ENCODE data around the gene C1QA. TPM values are rescaled to one million over a fixed set of nuclear protein-coding genes. Genes with fewer than 3 reads are reported as not detected.

C1QA gene
- total RNA-seq, 8 experiments from 2014 or later: 0.43 to 0.52 TPM; not detected in 6

GRCh38 chr1:22635436-22635835 lies 992 bp upstream of the C1QA start:
- ATAC-seq (replicated peaks in 6 of 8): peak in 3 of 8 experiments; percentile 20 to 65 (median 43)
- WGBS, 10 experiments: 0 to 80% (median 50%) methylated on average over 1 to 7 of the region's 7 CpGs; no CpG with 5 or more reads in 3 of the 10 experiments
- in situ Hi-C loops (cut with MboI; ENCODE audit: low pct_unique_long_range_greater_than_20kb in 2 of 9, low sequenced_read_pairs in 9 of 9, unreplicated experiment in 9 of 9): loop anchor here in 8 of 9 experiments (10.0 to 25.0 kb wide), 5 partner anchors 211 to 523 kb away; partner anchors contain the start of gene WNT4 (in 3 of the 8)
- Histone ChIP-seq H3K4me1 (replicated peaks in 1 of 2) (peaks cover 10 to 22% of the 10 kb centered on the region in 2 donors), H3K27ac (no peak overlapping the region), H3K4me3 (no peak overlapping the region)

GRCh38 chr1:22636927-22637326 lies 499 bp downstream of the C1QA start:
- peak in 4 of 8 experiments; percentile 13 to 49 (median 26) for ATAC-seq (replicated peaks in 6 of 8)
- H3K4me1 ChIP-seq (replicated peaks in 1 of 2): peaks cover 8 to 18% of the 10 kb centered on the region in 2 donors
- H3K4me3 ChIP-seq: no peak overlapping the region
- in situ Hi-C loops (cut with MboI; ENCODE audit: low pct_unique_long_range_greater_than_20kb in 2 of 9, low sequenced_read_pairs in 9 of 9, unreplicated experiment in 9 of 9): loop anchor here in 8 of 9 experiments (10.0 to 25.0 kb wide), 5 partner anchors 212 to 525 kb away; partner anchors contain the start of gene WNT4 (in 3 of the 8)
- WGBS, 10 experiments: 40 to 84% (median 76%) methylated on average over 1 to 6 of the region's 6 CpGs; no CpG with 5 or more reads in 3 of the 10 experiments
- H3K27ac ChIP-seq: no peak overlapping the region

GRCh38 chr1:22637907-22638445 lies 1.5 kb downstream of the C1QA start:
- ATAC-seq (replicated peaks in 6 of 8): no peak
- Histone ChIP-seq H3K27ac (no peak overlapping the region), H3K4me3 (no peak overlapping the region), H3K4me1 (replicated peaks in 1 of 2) (peaks cover 8 to 14% of the 10 kb centered on the region in 2 donors)
- in situ Hi-C loops (cut with MboI; ENCODE audit: low pct_unique_long_range_greater_than_20kb in 2 of 9, low sequenced_read_pairs in 9 of 9, unreplicated experiment in 9 of 9): loop anchor here in 8 of 9 experiments (10.0 to 25.0 kb wide), 5 partner anchors 213 to 526 kb away; partner anchors contain the start of gene WNT4 (in 3 of the 8)
- WGBS, 10 experiments: 20 to 75% (median 53%) methylated on average over 1 to 3 of the region's 3 CpGs; no CpG with 5 or more reads in 4 of the 10 experiments

GRCh38 chr1:22638476-22639234 lies 2.2 kb downstream of the C1QA start:
- H3K27ac ChIP-seq: no peak overlapping the region
- H3K4me3 ChIP-seq: no peak overlapping the region
- ATAC-seq (replicated peaks in 6 of 8): no peak
- H3K4me1 ChIP-seq (replicated peaks in 1 of 2): peaks cover 8 to 14% of the 10 kb centered on the region in 2 donors
- 60 to 100% (median 85%) methylated on average over 1 to 9 of the region's 23 CpGs; no CpG with 5 or more reads in 3 of the 10 experiments for whole genome bisulfite sequencing, 10 experiments
- in situ Hi-C loops (cut with MboI; ENCODE audit: low pct_unique_long_range_greater_than_20kb in 2 of 9, low sequenced_read_pairs in 9 of 9, unreplicated experiment in 9 of 9): loop anchor here in 8 of 9 experiments (10.0 to 25.0 kb wide), 5 partner anchors 214 to 526 kb away; partner anchors contain the start of gene WNT4 (in 3 of the 8)

GRCh38 chr1:22639286-22639685 lies 2.9 kb downstream of the C1QA start:
- in situ Hi-C loops (cut with MboI; ENCODE audit: low pct_unique_long_range_greater_than_20kb in 2 of 9, low sequenced_read_pairs in 9 of 9, unreplicated experiment in 9 of 9): loop anchor here in 8 of 9 experiments (10.0 to 25.0 kb wide), 5 partner anchors 214 to 527 kb away; partner anchors contain the start of gene WNT4 (in 3 of the 8)
- peaks cover 8 to 14% of the 10 kb centered on the region in 2 donors for H3K4me1 ChIP-seq (replicated peaks in 1 of 2)
- 5 to 100% (median 50%) methylated on average over 1 to 7 of the region's 8 CpGs; no CpG with 5 or more reads in 3 of the 10 experiments for WGBS, 10 experiments
- peak in 1 of 8 experiments; percentile 39 for ATAC-seq (replicated peaks in 6 of 8)
- no peak overlapping the region for H3K27ac ChIP-seq
- H3K4me3 ChIP-seq: no peak overlapping the region

GRCh38 chr1:22641247-22641646 lies 4.8 kb downstream of the C1QA start:
- peaks cover 8 to 14% of the 10 kb centered on the region in 2 donors for H3K4me1 ChIP-seq (replicated peaks in 1 of 2)
- 46 to 83% (median 58%) methylated on average over 1 to 6 of the region's 8 CpGs; no CpG with 5 or more reads in 3 of the 10 experiments for WGBS, 10 experiments
- in situ Hi-C loops (cut with MboI; ENCODE audit: low pct_unique_long_range_greater_than_20kb in 2 of 9, low sequenced_read_pairs in 9 of 9, unreplicated experiment in 9 of 9): loop anchor here in 8 of 9 experiments (10.0 to 25.0 kb wide), 7 partner anchors 116 to 529 kb away; partner anchors contain the start of gene WNT4 (in 3 of the 8)
- ATAC-seq (replicated peaks in 6 of 8): no peak
- no peak overlapping the region for H3K27ac ChIP-seq
- H3K4me3 ChIP-seq: no peak overlapping the region

GRCh38 chr1:22641906-22642636 lies 5.6 kb downstream of the C1QA start:
- peaks cover 8 to 12% of the 10 kb centered on the region in 2 donors for H3K4me1 ChIP-seq (replicated peaks in 1 of 2)
- H3K4me3 ChIP-seq: no peak overlapping the region
- ATAC-seq (replicated peaks in 6 of 8): peak; percentile 86 to 96 (median 90)
- no peak overlapping the region for H3K27ac ChIP-seq
- in situ Hi-C loops (cut with MboI; ENCODE audit: low pct_unique_long_range_greater_than_20kb in 2 of 9, low sequenced_read_pairs in 9 of 9, unreplicated experiment in 9 of 9): loop anchor here in 8 of 9 experiments (10.0 to 25.0 kb wide), 7 partner anchors 117 to 530 kb away; partner anchors contain the start of gene WNT4 (in 3 of the 8)
- 0 to 60% (median 0%) methylated on average over 1 to 3 of the region's 18 CpGs; no CpG with 5 or more reads in 3 of the 10 experiments for WGBS, 10 experiments

- in situ Hi-C loops (cut with MboI; ENCODE audit: low pct_unique_long_range_greater_than_20kb in 2 of 9, low sequenced_read_pairs in 9 of 9, unreplicated experiment in 9 of 9): loop anchor here in 8 of 9 experiments (10.0 to 25.0 kb wide), 7 partner anchors 119 to 531 kb away; partner anchors contain the start of gene WNT4 (in 3 of the 8)
- peaks cover 8 to 11% of the 10 kb centered on the region in 2 donors for H3K4me1 ChIP-seq (replicated peaks in 1 of 2)
- no peak within 1 kb of the TSS for H3K27ac ChIP-seq
- 20 to 75% methylated on average over 2 to 3 of the region's 8 CpGs; no CpG with 5 or more reads in 8 of the 10 experiments for WGBS, 10 experiments
- no peak within 1 kb of the TSS for H3K4me3 ChIP-seq
- ATAC-seq (replicated peaks in 6 of 8): no peak
These were observed 7.0 kb downstream of the C1QA start, which contains the start of gene C1QC for GRCh38 chr1:22643381-22643780. C1QC (plus strand) TSS chr1:22643633; CDS start chr1:22644024, 391 bp downstream.

GRCh38 chr1:22643928-22644327 lies 7.5 kb downstream of the C1QA start:
- WGBS, 10 experiments: no CpG with 5 or more reads among the region's 12 CpGs
- peaks cover 8 to 11% of the 10 kb centered on the region in 2 donors for H3K4me1 ChIP-seq (replicated peaks in 1 of 2)
- no peak for ATAC-seq (replicated peaks in 6 of 8)
- H3K27ac ChIP-seq: no peak overlapping the region
- no peak overlapping the region for H3K4me3 ChIP-seq
- in situ Hi-C loops (cut with MboI; ENCODE audit: low pct_unique_long_range_greater_than_20kb in 2 of 9, low sequenced_read_pairs in 9 of 9, unreplicated experiment in 9 of 9): loop anchor here in 8 of 9 experiments (10.0 to 25.0 kb wide), 7 partner anchors 119 to 532 kb away; partner anchors contain the start of gene WNT4 (in 3 of the 8)

GRCh38 chr1:22645931-22646330 lies 9.5 kb downstream of the C1QA start:
- H3K27ac ChIP-seq: no peak overlapping the region
- H3K4me1 ChIP-seq (replicated peaks in 1 of 2): peaks cover 8 to 18% of the 10 kb centered on the region in 2 donors
- no peak overlapping the region for H3K4me3 ChIP-seq
- WGBS, 10 experiments: 0 to 100% (median 61%) methylated on average over 1 to 6 of the region's 7 CpGs; no CpG with 5 or more reads in 2 of the 10 experiments
- no peak for ATAC-seq (replicated peaks in 6 of 8)
- in situ Hi-C loops (cut with MboI; ENCODE audit: low pct_unique_long_range_greater_than_20kb in 2 of 9, low sequenced_read_pairs in 9 of 9, unreplicated experiment in 9 of 9): loop anchor here in 8 of 9 experiments (5.0 to 25.0 kb wide), 8 partner anchors 121 to 534 kb away; partner anchors contain the start of gene WNT4 (in 3 of the 8)

- H3K4me3 ChIP-seq: no peak overlapping the region
- H3K27ac ChIP-seq: no peak overlapping the region
- WGBS, 10 experiments: 0 to 100% (median 27%) methylated on average over 1 of the region's 1 CpG; no CpG with 5 or more reads in 2 of the 10 experiments
- H3K4me1 ChIP-seq (replicated peaks in 1 of 2): peaks cover 4 to 13% of the 10 kb centered on the region in 2 donors
- ATAC-seq (replicated peaks in 6 of 8): no peak
- in situ Hi-C loops (cut with MboI; ENCODE audit: low pct_unique_long_range_greater_than_20kb in 2 of 9, low sequenced_read_pairs in 9 of 9, unreplicated experiment in 9 of 9): loop anchor here in 8 of 9 experiments (5.0 to 25.0 kb wide), 8 partner anchors 122 to 534 kb away; partner anchors contain the start of gene WNT4 (in 3 of the 8)
These were observed 10.0 kb downstream of the C1QA start for GRCh38 chr1:22646384-22646783.

Data from motor neuron (in vitro differentiated cells).